ENCODE data around the gene GRM1. TPM values are rescaled to one million over a fixed set of nuclear protein-coding genes. Genes with fewer than 3 reads are reported as not detected.

GRM1 gene
- total and polyA plus RNA-seq, 9 of the 15 experiments (the other 6 are each of a cell fraction or from before 2014, with no cell fraction given): not detected

- intact Hi-C loops (cut with micrococcal nuclease) (no loop called here), in situ Hi-C loops (cut with MboI) (no loop called here)
- H3K79me2 ChIP-seq (ENCODE audit: control insufficient read depth, insufficient read depth, low read length): no peaks in the 10 kb centered on the region
- 3% methylated on average over 5 of the region's 5 CpGs for WGBS (ENCODE audit: insufficient coverage, low coverage, missing lambda C conversion rate)
- H3K9me1 ChIP-seq (ENCODE audit: control insufficient read depth, insufficient read depth, low read length): no peaks in the 10 kb centered on the region
- no peak for ATAC-seq
- ChIA-PET POLR2A (no interaction called here), CTCF (ENCODE audit: low intra/inter-chr PET ratio) (no interaction called here)
- no peak overlapping the region for H3K27ac ChIP-seq (ENCODE audit: extremely low read depth, low read depth, low read length)
- no peak overlapping the region for H3K9ac ChIP-seq (ENCODE audit: insufficient read depth in 1 of 2, low read depth in 2 of 2, low read length in 2 of 2)
- no peak overlapping the region for H3K4me2 ChIP-seq (ENCODE audit: insufficient read depth, low read length)
- H3K36me3 ChIP-seq (ENCODE audit: control insufficient read depth, insufficient read depth, low read length): no peaks in the 10 kb centered on the region
- H2AFZ ChIP-seq (ENCODE audit: low read depth, low read length): no peak overlapping the region
- H3K9me3 ChIP-seq (replicated peaks; ENCODE audit: control insufficient read depth, insufficient read depth, low read depth, low read length): no peaks in the 10 kb centered on the region
- H3K4me1 ChIP-seq (replicated peaks in 1 of 2; ENCODE audit: control insufficient read depth in 2 of 2, insufficient read depth in 2 of 2, low read length in 2 of 2): no peaks in the 10 kb centered on the region
- no peaks in the 10 kb centered on the region for H4K20me1 ChIP-seq (replicated peaks; ENCODE audit: control insufficient read depth, insufficient read depth, low read length)
- no TSS peak for BruUV-seq (replicated peaks)
- DNase-seq (ENCODE audit: extremely low read depth in 1 of 4, low spot score in 3 of 4): no peak
- H3K4me3 ChIP-seq: no peak overlapping the region
- no peaks in the 10 kb centered on the region for H3K27me3 ChIP-seq (ENCODE audit: control insufficient read depth in 2 of 2, insufficient read depth in 2 of 2, low read length in 2 of 2)
- TF ChIP-seq ZNF57 (CRISPR knock-in tag; IDR thresholded peaks at IDR 0.05) (no peak), MCM5 (IDR thresholded peaks at IDR 0.05; ENCODE audit: low read depth) (no peak), KLF10 (CRISPR knock-in tag; IDR thresholded peaks at IDR 0.05) (no peak), HINFP (tag; conservative IDR thresholded peaks at IDR 0.05; ENCODE audit: low read depth) (no peak), ZMIZ1 (IDR thresholded peaks at IDR 0.05; ENCODE audit: low read depth in 2 of 2, low read length in 2 of 2) (no peak), ZNF431 (CRISPR knock-in tag; IDR thresholded peaks at IDR 0.05) (no peak), E2F8 (IDR thresholded peaks at IDR 0.05; ENCODE audit: low read depth, partially characterized antibody) (no peak), SPI1 (IDR thresholded peaks at IDR 0.05; ENCODE audit: borderline replicate concordance, low read depth, low read length) (0 out of 2 replicates have a peak, but pooled peaks have one; percentile 5)
- no peak for FAIRE-seq
Observed at GRCh38 chr6:146419576-146419975, 390.7 kb downstream of the GRM1 start.
